ENCODE results near the gene SBNO1.
"Not testable (repeated sequence)": the region's sequence is repeated elsewhere in the genome, so short reads cannot be mapped to it uniquely, and the experiment has no call there.

SBNO1 gene

GRCh38 chr12:123364532-123365024, at the start of gene SBNO1:
TSS of gene SBNO1 (minus strand) at chr12:123364847. CDS start at chr12:123350441, 14,406 bp downstream.
- in situ Hi-C loops (cut with MboI; ENCODE audit: low pct_unique_long_range_greater_than_20kb, low sequenced_read_pairs, unreplicated experiment): no loop called here
- TF ChIP-seq, protein P1, sequence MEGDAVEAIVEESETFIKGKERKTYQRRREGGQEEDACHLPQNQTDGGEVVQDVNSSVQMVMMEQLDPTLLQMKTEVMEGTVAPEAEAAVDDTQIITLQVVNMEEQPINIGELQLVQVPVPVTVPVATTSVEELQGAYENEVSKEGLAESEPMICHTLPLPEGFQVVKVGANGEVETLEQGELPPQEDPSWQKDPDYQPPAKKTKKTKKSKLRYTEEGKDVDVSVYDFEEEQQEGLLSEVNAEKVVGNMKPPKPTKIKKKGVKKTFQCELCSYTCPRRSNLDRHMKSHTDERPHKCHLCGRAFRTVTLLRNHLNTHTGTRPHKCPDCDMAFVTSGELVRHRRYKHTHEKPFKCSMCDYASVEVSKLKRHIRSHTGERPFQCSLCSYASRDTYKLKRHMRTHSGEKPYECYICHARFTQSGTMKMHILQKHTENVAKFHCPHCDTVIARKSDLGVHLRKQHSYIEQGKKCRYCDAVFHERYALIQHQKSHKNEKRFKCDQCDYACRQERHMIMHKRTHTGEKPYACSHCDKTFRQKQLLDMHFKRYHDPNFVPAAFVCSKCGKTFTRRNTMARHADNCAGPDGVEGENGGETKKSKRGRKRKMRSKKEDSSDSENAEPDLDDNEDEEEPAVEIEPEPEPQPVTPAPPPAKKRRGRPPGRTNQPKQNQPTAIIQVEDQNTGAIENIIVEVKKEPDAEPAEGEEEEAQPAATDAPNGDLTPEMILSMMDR (IDR thresholded peaks at IDR 0.05; ENCODE audit: extremely low read depth, insufficient read depth, missing control alignments): no peak
- peak; percentile 92 for DNase-seq (ENCODE audit: low spot score)

- in situ Hi-C loops (cut with MboI; ENCODE audit: low pct_unique_long_range_greater_than_20kb, low sequenced_read_pairs, unreplicated experiment): no loop called here
- no peak for DNase-seq (ENCODE audit: low spot score)
- TF ChIP-seq, protein P1 (IDR thresholded peaks at IDR 0.05; ENCODE audit: extremely low read depth, insufficient read depth, missing control alignments): no peak
Measured at GRCh38 chr12:123410041-123410412, 45.4 kb upstream of the SBNO1 start.

DNA sequence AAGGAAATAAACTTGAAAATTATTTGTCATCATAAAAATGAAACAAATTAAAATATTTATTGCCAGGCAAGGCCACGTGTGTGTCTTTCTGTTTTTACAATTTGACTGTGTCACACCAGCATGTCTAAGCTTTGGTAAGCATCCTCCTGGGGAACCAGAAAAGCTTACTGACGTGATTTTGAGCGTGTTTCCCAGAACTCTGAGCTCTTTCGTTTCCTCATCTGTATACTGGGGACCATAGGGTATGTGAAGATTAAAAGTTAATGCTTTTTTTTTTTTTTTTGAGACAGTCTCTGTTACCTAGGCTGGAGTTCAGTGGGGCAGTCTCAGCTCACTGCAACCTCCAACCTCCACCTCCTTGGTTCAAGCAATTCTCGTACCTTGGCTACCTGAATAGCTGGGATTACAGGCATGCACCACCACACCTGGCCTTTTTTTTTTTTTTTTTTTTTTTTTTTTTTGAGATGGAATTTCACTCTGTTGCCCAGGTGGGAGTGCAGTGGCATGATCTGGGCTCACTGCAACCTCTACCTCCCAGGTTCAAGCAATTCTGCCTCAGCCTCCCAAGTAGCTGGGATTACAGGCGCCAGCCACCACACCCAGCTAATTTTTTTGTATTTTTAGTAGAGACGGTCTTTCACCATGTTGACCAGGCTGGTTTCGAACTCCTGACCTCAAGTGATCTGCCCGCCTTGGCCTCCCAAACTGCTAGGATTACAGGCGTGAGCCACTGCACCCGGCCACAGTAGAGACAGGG, 44.8 kb upstream of the SBNO1 start:
- in situ Hi-C loops (cut with MboI; ENCODE audit: low pct_unique_long_range_greater_than_20kb, low sequenced_read_pairs, unreplicated experiment); DNase-seq (ENCODE audit: low spot score): not testable (repeated sequence)

DNA sequence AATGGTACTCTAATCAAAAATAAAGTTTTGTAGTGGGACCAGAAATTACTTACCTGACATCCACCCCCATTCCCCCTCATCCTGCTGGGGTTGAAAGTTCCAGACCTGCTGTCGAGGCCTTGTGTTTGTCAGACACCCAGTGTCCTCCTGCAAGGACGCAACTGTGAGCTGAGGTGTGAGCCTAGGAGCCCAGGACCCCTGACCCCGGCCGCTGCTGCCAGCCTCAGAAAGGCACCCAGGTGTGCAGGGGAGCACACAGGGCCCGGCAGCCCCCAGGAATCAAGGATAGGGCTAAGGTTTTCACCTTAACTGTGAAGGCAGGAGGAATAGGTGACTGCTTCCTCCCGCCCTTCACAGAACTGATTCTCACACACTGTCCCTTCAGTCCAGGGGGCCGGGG, 44.0 kb upstream of the SBNO1 start:
- DNase-seq (ENCODE audit: low spot score); in situ Hi-C loops (cut with MboI; ENCODE audit: low pct_unique_long_range_greater_than_20kb, low sequenced_read_pairs, unreplicated experiment): not testable (repeated sequence)

DNA sequence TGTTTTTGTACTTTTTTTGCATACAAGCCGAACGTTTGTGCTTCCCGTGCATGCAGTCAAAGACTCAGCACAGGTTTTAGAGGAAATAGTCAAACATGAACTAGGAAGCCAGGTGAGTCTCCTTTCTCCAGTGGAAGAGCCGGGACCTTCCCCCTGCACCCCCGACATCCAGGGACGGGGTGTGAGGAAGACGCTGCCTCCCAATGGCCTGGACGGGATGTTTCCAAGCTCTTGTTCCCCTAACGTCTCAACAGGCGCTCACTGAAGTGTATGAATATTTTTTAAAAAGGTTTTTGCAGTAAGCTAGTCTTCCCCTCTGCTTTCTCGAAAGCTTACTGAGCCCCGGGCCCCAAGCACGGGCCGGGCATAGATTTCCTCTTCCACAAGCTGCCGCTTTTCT, 43.3 kb upstream of the SBNO1 start:
- in situ Hi-C loops (cut with MboI; ENCODE audit: low pct_unique_long_range_greater_than_20kb, low sequenced_read_pairs, unreplicated experiment); DNase-seq (ENCODE audit: low spot score): not testable (repeated sequence)

DNA sequence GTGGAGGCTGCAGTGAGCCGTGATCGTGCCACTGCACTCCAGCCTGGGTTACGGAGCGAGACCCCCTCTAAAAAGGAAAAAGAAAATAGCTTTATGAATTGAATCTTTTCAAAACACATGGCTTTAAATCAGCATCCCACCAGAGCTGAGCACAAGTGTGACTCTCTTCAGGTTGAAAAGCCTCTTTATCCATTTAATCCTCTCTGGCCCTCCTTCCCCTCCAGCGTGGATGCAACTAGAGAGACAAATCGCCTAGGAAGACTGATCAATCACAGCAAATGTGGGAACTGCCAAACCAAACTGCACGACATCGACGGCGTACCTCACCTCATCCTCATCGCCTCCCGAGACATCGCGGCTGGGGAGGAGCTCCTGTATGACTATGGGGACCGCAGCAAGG, 42.6 kb upstream of the SBNO1 start:
- in situ Hi-C loops (cut with MboI; ENCODE audit: low pct_unique_long_range_greater_than_20kb, low sequenced_read_pairs, unreplicated experiment); DNase-seq (ENCODE audit: low spot score): not testable (repeated sequence)

DNA sequence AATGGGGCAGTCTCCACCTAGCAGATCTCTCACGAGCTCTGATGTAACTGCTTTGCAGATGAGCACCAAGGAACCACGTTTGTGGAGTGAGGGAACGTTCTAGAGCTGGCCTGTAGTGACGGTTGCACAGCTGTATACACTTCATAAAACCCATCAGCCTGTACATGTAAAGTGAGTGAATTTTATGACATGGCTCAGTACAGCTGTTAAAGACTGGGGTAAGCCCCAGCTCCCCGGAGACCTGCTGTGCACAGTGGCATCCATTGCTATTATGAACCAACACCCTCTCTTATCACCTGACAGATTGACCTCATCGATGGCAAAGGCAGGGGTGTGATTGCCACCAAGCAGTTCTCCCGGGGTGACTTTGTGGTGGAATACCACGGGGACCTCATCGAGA, 39.9 kb upstream of the SBNO1 start:
- DNase-seq (ENCODE audit: low spot score): no peak
- TF ChIP-seq, protein P1 (IDR thresholded peaks at IDR 0.05; ENCODE audit: extremely low read depth, insufficient read depth, missing control alignments): no peak
- in situ Hi-C loops (cut with MboI; ENCODE audit: low pct_unique_long_range_greater_than_20kb, low sequenced_read_pairs, unreplicated experiment): no loop called here

DNA sequence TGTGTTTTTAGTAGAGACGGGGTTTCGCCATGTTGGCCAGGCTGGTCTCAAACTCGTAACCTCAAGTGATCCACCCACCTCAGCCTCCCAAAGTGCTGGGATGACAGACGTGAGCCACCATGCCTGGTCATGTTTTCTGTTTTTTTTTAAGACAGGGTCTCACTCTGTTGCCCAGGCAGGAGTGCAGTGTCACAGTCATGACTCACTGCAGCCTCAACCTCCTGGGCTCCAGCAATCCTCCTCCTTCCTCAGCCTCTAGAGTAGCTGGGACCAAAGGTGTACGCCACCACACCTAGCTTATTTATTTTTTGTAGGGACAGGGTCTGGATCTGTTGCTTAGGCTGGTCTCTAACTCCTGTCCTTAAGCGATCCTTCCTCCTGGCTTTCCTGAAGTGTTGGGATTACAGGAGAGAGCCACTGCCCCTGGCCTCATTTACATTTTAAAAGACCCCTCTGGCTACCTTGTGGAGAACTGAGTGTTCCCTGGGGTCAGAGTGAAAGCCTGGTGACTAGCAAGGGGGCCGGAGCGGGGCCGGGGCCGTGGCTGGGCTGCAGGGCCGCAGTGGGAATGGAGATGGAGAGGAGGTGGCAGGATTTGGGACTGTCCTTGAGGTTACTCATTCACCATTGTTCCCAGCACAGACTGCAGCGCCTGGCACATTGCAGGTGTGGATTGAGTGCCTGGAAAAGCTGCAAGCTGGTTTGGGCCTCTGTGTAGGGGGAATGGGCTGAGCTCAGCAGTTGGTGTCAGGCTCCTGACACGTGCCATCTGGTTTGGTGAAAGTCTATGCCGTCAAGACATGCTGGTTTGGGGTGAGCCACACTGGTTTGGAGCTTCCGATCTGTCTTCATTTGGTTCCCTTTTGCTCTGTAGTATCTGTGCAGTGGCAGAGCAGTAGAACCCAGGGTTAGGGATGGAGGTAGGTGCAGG, 37.4 kb upstream of the SBNO1 start:
- no peak for DNase-seq (ENCODE audit: low spot score)
- TF ChIP-seq, protein P1 (IDR thresholded peaks at IDR 0.05; ENCODE audit: extremely low read depth, insufficient read depth, missing control alignments): no peak
- in situ Hi-C loops (cut with MboI; ENCODE audit: low pct_unique_long_range_greater_than_20kb, low sequenced_read_pairs, unreplicated experiment): no loop called here
